GM19351 (cell line): ENCODE results near the gene DAB1.
"Not testable (repeated sequence)": the region's sequence is repeated elsewhere in the genome, so short reads cannot be mapped to it uniquely, and the experiment has no call there.

Source experiments
- ATAC-seq: cut with Tn5 transposase; IDR thresholded peaks from one replicate; pipeline ENCODE4 v1.9.1; 2021; ENCODE audit warnings: mild to moderate bottlenecking, moderate library complexity; ENCODE audit not compliant: unreplicated experiment

The DAB1 gene

DNA sequence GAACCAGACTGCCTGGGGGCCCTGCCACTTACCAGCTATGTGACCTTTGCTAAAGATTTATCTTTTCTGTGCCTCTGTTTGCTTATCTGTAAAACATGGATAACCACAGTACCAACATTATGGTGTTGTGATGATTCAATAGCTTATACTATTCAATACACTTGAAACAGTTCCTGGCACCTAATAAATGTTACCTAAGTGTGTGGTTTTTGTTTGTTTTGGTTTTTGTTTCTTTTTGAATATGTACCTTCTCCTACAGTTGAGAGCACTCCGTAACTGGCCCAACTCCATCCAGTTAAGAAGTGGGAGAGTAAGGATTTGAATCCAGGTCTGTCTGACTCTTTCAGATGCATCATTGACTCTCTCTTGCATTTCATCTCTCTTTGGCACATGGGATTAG lies 332.2 kb downstream of the DAB1 start:
- no peak for ATAC-seq

DNA sequence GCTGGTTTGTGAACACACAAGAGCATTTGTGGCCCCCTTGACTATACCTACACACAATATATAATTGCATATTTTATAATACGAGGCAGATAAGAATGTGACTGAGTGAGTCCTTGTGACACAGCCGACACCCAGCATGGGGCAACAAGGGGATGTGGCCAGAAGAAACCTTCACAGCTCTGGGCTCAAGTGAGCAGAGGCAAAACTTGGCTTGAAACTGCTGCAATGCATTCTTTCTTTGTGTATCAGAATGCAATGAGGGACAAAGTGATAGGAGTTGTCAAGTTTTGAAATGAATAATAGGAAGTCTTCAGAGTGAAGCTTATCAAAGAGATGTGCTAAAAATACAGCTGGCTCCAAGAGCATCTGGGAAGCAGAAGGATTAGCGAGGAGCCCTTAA lies 334.0 kb downstream of the DAB1 start:
- ATAC-seq: no peak

DNA sequence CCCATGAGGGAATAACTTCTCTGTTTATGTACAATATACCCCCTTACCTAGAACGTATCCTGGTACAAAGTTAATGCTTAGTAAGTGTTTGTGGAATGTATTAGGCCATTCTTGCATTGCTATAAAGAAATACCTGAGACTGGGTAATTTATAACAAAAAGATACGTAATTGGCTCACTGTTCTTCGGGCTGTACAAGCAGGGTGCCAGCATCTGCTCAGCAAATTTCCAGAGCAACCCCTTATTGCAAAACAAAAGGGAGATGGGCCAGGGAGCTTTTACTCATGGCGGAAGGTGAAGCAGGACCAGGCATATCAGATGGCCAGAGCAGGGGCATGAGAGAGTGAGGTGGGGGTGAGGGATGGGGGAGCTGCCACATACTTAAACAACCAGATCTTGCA lies 334.6 kb downstream of the DAB1 start:
- no peak for ATAC-seq

DNA sequence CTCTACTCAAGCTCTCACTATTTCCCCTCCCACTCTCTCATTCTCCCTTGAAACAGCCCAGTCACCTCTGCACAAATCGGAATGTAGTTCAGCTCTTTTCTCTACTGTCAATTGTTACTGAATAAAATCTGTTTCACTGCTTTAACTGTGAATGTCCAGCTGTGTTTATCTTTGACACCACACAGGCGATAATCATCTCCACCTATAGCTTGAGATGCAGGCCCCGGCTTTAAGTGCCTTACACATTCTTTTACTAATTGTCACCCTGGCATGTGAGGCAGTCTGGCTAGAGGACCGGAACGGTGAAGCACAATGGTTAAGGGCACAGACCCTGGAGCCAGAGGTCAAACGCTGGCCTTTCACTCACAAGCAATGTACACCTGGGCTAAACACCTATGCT lies 335.2 kb downstream of the DAB1 start:
- no peak for ATAC-seq

DNA sequence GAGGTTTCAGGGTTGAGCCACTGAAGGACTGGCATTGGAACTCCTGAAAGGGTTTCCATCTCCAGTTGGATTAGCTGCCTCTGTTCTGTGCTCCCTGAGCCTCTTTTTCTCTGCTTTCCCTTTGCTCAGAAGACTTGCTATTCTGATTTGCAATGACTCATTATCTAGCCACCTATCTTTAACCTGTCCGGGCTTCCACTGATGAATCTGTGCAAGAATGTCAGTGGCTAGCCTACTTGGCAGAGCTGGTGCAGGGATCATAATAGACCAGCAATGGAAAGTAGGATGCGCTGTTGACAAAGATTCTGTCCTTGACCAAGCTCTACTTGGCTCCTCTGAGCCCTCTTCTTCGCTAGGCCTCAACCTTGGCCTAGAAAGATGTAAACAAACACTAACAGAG lies 336.2 kb downstream of the DAB1 start:
- ATAC-seq: not testable (repeated sequence)

- ATAC-seq: no peak
Observed at GRCh38 chr1:57086154-57086553, 337.7 kb downstream of the DAB1 start.

GRCh38 chr1:57084701-57085100 lies 339.2 kb downstream of the DAB1 start:
- ATAC-seq: no peak

- ATAC-seq: no peak
Observed at GRCh38 chr1:57082711-57083439, 341.0 kb downstream of the DAB1 start.

GRCh38 chr1:57079454-57080157 lies 344.3 kb downstream of the DAB1 start:
- no peak for ATAC-seq

- peak; percentile 93 for ATAC-seq
Observed at GRCh38 chr1:57072401-57073110, 351.3 kb downstream of the DAB1 start.

DNA sequence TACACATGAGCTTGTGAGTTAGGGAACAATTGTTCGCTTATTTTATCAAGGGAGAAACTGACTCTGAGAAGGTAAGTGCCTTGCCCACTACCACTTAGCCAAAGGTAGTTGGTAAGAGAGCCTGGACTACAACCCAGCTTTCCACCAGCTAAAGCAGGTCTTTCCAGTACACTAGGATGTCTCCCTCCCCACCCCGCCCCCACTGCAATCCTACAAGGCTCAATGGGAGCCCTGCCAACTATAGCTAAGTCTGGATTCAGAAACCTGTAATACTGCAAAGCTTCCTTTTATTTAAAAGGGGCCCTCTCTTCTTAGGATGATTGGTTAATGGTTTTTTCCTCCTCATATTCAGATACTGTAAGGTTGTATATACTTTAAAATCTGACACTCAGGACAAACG lies 356.0 kb downstream of the DAB1 start:
- no peak for ATAC-seq

- ATAC-seq: no peak
Observed at GRCh38 chr1:57066980-57067610, 356.8 kb downstream of the DAB1 start.

GRCh38 chr1:57065442-57065841 lies 358.4 kb downstream of the DAB1 start:
- no peak for ATAC-seq

DNA sequence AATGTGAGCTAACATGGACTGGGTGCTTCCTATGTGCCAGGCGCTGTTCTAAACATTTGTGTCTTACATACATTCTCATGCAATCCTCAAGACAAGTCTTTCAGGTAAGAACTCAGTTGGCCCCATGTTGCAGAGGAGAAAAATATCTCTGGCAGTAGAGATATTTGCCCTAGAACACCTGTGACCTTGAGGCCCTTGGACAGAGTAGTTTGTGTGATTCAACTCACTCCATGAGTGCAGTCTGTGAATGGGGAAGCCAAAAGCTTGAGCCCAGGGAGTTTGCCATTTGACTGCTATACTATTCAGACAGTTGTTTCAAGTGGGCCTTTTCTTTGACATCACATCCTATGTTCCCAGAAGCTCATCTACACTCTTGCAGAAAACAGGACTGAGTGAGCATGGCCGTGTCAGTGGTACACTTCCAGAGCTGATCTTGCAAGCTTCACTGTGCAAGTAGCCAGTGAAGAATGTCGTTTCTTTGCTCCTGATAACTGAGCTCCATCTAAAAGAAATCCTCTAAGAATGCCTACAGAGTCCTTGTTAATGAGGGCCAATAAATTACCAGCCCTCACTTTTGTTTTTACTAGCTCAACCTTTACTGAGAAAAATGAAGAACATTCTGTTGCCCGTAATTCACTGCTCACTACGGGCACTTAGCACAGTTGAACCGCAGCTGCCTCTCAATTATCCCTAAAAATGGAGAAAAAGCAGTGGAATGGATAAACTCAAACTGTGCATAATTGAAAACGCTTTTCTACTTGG lies 359.3 kb downstream of the DAB1 start:
- no peak for ATAC-seq

- no peak for ATAC-seq
Observed at GRCh38 chr1:57063406-57064125, 360.3 kb downstream of the DAB1 start.

DNA sequence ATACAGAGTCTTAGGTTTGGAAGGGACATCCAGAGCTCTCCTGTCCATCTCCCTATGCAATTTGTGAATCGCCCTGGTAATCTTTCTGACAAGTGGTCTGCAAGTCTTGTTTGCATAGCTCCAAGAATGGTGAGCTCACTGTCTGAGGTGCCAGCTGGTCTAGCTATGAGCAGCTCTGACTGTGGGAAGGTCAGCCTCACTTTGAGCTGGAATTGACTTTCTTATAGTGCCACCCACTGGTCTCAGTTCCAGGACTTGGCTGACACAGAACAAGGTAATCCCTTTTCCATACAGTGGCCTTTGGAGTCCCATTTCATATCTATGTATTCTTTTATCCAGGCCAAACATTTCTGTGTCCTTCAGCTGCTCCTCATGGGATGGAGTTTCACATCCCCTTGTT lies 362.5 kb downstream of the DAB1 start:
- ATAC-seq: no peak

DNA sequence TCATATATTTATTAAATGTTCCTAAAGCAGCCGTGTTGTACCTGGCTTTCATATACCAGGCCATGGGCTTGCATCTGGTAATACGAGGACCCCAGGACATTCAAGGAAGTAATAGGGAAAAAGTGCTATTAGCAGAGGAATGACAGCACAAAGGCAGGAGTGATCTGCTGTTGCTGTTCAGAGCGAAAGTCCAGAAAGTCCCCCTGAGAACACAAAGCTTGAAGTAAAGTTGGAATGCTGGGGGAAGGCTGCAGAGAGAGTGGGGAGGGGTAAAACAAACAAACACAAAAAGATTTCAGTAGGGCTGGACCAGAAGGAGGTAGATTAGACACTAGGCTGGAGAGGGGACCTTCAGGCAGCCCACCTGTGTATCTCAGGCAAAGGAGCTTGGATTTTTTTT lies 363.4 kb downstream of the DAB1 start:
- ATAC-seq: no peak

- ATAC-seq: no peak
Observed at GRCh38 chr1:57058652-57059501, 365.0 kb downstream of the DAB1 start.

DNA sequence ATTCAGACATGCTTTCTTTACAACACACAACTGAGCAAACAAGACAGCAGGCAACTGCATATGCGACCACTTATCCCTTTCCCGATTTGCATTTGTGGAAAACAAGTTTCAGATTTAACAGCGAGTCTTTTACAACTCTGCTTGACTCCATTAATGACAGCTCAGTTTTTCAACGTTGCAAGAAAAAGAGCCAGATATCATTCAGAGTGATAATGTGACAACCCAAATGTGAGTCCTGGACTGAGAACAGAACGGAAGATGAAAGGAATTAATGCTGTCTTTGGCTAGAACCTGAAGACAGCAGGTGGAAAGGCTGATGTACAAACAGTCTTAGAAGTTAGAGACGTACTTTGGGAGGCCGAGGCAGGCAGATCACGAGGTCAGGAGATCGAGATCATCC lies 375.0 kb downstream of the DAB1 start:
- ATAC-seq: no peak
